ENCODE data around the gene ITGA6.

The ITGA6 gene

GRCh38 chr2:172439911-172440310 lies 12.5 kb downstream of the ITGA6 start (continued):
- no peak for TF ChIP-seq PRDM10 (tag by site-specific recombination; IDR thresholded peaks at IDR 0.05)
- TF ChIP-seq ZBTB11 (tag by site-specific recombination; conservative IDR thresholded peaks at IDR 0.05; ENCODE audit: low read depth) = no peak
- no peak for TF ChIP-seq ZBTB26 (tag by site-specific recombination; optimal IDR thresholded peaks at IDR 0.05)
- no peak for TF ChIP-seq ZNF791 (tag by site-specific recombination; IDR thresholded peaks at IDR 0.05)
- TF ChIP-seq ZNF600 (tag by site-specific recombination; IDR thresholded peaks at IDR 0.05) = no peak

- H3K4me3 ChIP-seq (ENCODE audit: low read depth, low read length) = no peak overlapping the region
- TF ChIP-seq BCL11A (tag by site-specific recombination; IDR thresholded peaks at IDR 0.05; ENCODE audit: low read depth) = no peak
- no peak for TF ChIP-seq KLF16 (tag by site-specific recombination; IDR thresholded peaks at IDR 0.05)
- no peak for TF ChIP-seq GLI2 (tag by site-specific recombination; IDR thresholded peaks at IDR 0.05; ENCODE audit: borderline replicate concordance, low read depth)
- TF ChIP-seq KLF17 (tag by site-specific recombination; IDR thresholded peaks at IDR 0.05) = no peak
- TF ChIP-seq ZNF280D (tag by site-specific recombination; IDR thresholded peaks at IDR 0.05) = no peak
- no peak for TF ChIP-seq ZNF521 (tag by site-specific recombination; IDR thresholded peaks at IDR 0.05)
- TF ChIP-seq WT1 (tag by site-specific recombination; IDR thresholded peaks at IDR 0.05) = no peak
- no peak for TF ChIP-seq ZNF175 (tag by site-specific recombination; IDR thresholded peaks at IDR 0.05)
- no peak for TF ChIP-seq ZNF169 (tag by site-specific recombination; IDR thresholded peaks at IDR 0.05)
- no peak for TF ChIP-seq ZNF394 (tag by site-specific recombination; IDR thresholded peaks at IDR 0.05; ENCODE audit: borderline replicate concordance)
- no peak for TF ChIP-seq ZNF596 (tag by site-specific recombination; IDR thresholded peaks at IDR 0.05)
- TF ChIP-seq ZNF266 (tag by site-specific recombination; IDR thresholded peaks at IDR 0.05; ENCODE audit: low read depth) = no peak
- H3K9me3 ChIP-seq (ENCODE audit: control insufficient read depth, insufficient read depth, low read depth, low read length) = no peaks in the 10 kb centered on the region
- H3K36me3 ChIP-seq (ENCODE audit: control insufficient read depth in 2 of 2, insufficient read depth in 1 of 2, low read length in 2 of 2) = no peaks in the 10 kb centered on the region
- H3K4me1 ChIP-seq (ENCODE audit: control insufficient read depth, insufficient read depth, low read length) = peaks cover 27% of the 10 kb centered on the region
- ChIA-PET POLR2A (interaction anchor here (0.6 to 5.5 kb wide), 2 partner anchors 13 to 187 kb away, joined by 8 to 48 read pairs; partner anchors contain the start of gene ITGA6), CTCF (interaction anchor here (0.6 to 4.0 kb wide), 9 partner anchors 9 to 345 kb away, joined by 3 to 43 read pairs (median 3); no protein-coding TSS in a partner anchor)
- no peak overlapping the region for H3K27ac ChIP-seq (ENCODE audit: extremely low read depth, low read depth, low read length)
These were observed 13.4 kb downstream of the ITGA6 start for GRCh38 chr2:172440795-172441194.

Data from HEK293 (cell line).